HEK293T (cell line): Measurements from ENCODE around the gene DHH.

ENCODE experiments used
- CTCF ChIA-PET: fragments of 350-600 bp; formaldehyde crosslinking; extraction: SDS; loops from one replicate; lab custom pipeline; 2021; ENCODE audit warnings: antibody characterized with exemption, inconsistent platforms; lab: Yijun Ruan, JAX
- POLR2A ChIA-PET: fragments of 350-600 bp; formaldehyde crosslinking; extraction: SDS; loops from one replicate; lab custom pipeline; 2020; ENCODE audit warnings: antibody characterized with exemption, inconsistent platforms; lab: Yijun Ruan, JAX
- DNase-seq: peaks from one replicate; pipeline ENCODE4 v3.0.0; 2012; ENCODE audit warnings: mixed read lengths; ENCODE audit errors: extremely low spot score
- ARNT ChIP-seq: fragments of 450-650 bp; IDR thresholded peaks from 2 replicates; pipeline ENCODE4 v1.6.1; 2017; ENCODE audit warnings: mild to moderate bottlenecking
- BHLHE40 ChIP-seq: fragments of 450-650 bp; IDR thresholded peaks from 2 replicates; pipeline ENCODE4 v1.6.1; 2016; ENCODE audit warnings: mild to moderate bottlenecking, moderate library complexity, borderline replicate concordance
- CTBP1 ChIP-seq: fragments of 450-650 bp; IDR thresholded peaks from 2 replicates; pipeline ENCODE4 v1.6.1; 2016; ENCODE audit warnings: borderline replicate concordance
- ELF4 ChIP-seq: fragments of 450-650 bp; IDR thresholded peaks from 2 replicates; pipeline ENCODE4 v1.6.1; 2017; ENCODE audit warnings: antibody characterized with exemption
- FOXA1 ChIP-seq: fragments of 450-650 bp; IDR thresholded peaks from 2 replicates; pipeline ENCODE4 v1.6.1; 2016; ENCODE audit warnings: mild to moderate bottlenecking
- FOXK2 ChIP-seq: fragments of 450-650 bp; IDR thresholded peaks from 2 replicates; pipeline ENCODE4 v1.6.1; 2016; ENCODE audit warnings: mild to moderate bottlenecking
- FOXM1 ChIP-seq: fragments of 450-650 bp; IDR thresholded peaks from 2 replicates; pipeline ENCODE4 v1.6.1; 2017; ENCODE audit warnings: mild to moderate bottlenecking, borderline replicate concordance
- HDGF ChIP-seq: fragments of 450-650 bp; IDR thresholded peaks from 2 replicates; pipeline ENCODE4 v1.6.1; 2017; ENCODE audit warnings: antibody characterized with exemption, borderline replicate concordance
- L3MBTL2 ChIP-seq: fragments of 450-650 bp; conservative IDR thresholded peaks from 2 replicates; pipeline ENCODE4 v1.6.1; 2016; ENCODE audit warnings: mild to moderate bottlenecking
- LEF1 ChIP-seq: fragments of 450-650 bp; IDR thresholded peaks from 2 replicates; pipeline ENCODE4 v1.6.1; 2017; ENCODE audit warnings: mild to moderate bottlenecking, borderline replicate concordance
- NFRKB ChIP-seq: fragments of 450-650 bp; IDR thresholded peaks from 2 replicates; pipeline ENCODE4 v1.6.1; 2016; ENCODE audit warnings: mild to moderate bottlenecking, moderate library complexity
- SP1 ChIP-seq: fragments of 450-650 bp; IDR thresholded peaks from 2 replicates; pipeline ENCODE4 v1.6.1; 2017
- SUZ12 ChIP-seq: fragments of 450-650 bp; IDR thresholded peaks from 2 replicates; pipeline ENCODE4 v1.6.1; 2016; ENCODE audit warnings: mild to moderate bottlenecking
- TARDBP ChIP-seq: fragments of 450-650 bp; IDR thresholded peaks from 2 replicates; pipeline ENCODE4 v1.6.1; 2016
- ZNF384 ChIP-seq: fragments of 450-650 bp; IDR thresholded peaks from 2 replicates; pipeline ENCODE4 v1.6.1; 2016
- TF ChIP-seq, protein P1 (sequence below): fragments of 450-650 bp; IDR thresholded peaks from 2 replicates; pipeline ENCODE4 v1.6.1; 2016

Gene DHH

DNA sequence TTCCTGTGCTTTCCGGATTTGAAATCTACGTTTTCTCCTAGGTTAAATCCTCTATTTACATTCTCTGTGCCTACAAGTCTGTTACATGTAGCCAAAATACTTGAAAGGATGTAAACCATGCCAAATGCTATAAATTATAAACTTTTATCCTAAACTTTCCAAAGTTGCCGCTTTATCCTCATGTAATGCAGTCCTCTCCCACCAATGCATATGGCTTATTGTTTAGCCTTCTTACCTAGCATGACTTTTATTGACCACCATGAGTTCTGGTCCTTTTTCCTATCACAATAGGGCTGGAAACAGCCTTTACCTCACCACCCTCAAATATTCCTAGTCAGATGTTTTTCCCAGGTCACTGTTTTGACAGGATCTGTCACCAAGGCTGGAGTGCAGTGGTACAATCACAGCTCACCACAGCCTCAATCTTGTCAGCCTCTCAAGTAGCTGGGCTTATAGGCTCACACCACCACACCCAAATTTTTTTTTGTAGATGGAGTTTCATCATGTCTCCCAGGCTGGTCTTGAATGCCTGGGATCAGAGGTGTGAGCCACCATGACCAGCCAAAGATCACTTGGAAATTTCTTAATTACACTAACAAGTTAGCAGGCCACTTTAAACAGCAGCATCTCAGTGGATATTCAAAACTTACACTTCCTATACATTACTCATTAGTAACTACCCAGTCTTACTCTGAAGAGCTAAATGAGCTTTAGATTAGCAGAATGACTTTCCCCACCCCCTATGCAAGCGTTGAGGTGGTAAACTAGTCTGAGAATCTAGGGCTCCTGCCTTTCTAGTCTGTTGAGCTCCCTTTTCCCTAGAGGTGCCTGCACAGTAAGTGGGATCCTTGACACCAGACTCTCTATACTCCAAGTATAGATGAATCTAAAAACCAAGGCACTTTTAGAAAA lies 32.5 kb upstream of the DHH start:
- ChIA-PET CTCF (interaction anchor here (0.5 kb wide), 1 partner anchor 121 kb away, joined by 4 read pairs; no protein-coding TSS in a partner anchor), POLR2A (interaction anchor here (0.7 to 1.4 kb wide), 9 partner anchors 10 to 106 kb away, joined by 3 to 7 read pairs (median 4); partner anchors contain the start of genes LMBR1L, RHEBL1 and TUBA1A)
- TF ChIP-seq TARDBP = no peak
- 0 out of 2 replicates have a peak, but pooled peaks have one; percentile 21 for TF ChIP-seq NFRKB
- peak; percentile 22; the same call in 1 of the 2 replicates for TF ChIP-seq ELF4
- TF ChIP-seq FOXK2 = 0 out of 2 replicates have a peak, but pooled peaks have one; percentile 26
- no peak for TF ChIP-seq ZNF384
- TF ChIP-seq, protein P1, sequence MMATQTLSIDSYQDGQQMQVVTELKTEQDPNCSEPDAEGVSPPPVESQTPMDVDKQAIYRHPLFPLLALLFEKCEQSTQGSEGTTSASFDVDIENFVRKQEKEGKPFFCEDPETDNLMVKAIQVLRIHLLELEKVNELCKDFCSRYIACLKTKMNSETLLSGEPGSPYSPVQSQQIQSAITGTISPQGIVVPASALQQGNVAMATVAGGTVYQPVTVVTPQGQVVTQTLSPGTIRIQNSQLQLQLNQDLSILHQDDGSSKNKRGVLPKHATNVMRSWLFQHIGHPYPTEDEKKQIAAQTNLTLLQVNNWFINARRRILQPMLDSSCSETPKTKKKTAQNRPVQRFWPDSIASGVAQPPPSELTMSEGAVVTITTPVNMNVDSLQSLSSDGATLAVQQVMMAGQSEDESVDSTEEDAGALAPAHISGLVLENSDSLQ = no peak
- TF ChIP-seq ARNT = no peak
- TF ChIP-seq FOXA1 = no peak
- TF ChIP-seq LEF1 = no peak
- TF ChIP-seq FOXM1 = no peak
- no peak for TF ChIP-seq SP1
- no peak for TF ChIP-seq HDGF
- TF ChIP-seq L3MBTL2 = 0 out of 2 replicates have a peak, but pooled peaks have one; percentile 18
- no peak for DNase-seq

DNA sequence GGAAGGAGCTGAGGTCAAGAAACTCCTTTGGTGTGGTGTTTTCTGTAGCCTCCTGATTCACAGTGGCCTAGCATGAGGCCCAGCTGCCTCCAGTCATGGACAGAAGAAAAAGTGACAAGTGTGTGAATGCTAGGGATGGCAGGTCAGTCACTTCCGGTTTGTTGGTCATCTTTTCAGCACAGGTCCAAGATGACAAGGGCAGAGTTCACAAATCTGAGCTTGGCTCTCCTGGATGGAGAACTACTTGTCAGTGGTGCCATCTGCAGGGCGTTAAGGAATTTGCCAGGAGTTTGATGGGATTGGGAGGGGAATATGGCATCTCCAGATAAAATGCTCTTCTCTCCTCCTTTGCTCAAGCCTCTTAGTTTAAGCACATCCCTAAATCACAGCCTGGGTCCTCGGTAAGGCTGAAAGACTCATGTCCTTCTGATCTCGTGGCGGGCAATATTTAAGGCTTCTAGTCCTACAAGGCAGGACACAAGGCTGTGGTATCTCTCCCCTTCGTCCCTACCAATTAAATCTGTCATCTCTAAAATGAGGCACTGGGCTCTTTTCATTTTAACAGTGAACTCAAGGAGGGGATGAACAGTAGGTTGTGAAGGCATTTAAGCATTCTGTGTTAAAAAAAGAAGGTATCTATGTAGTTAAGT lies 26.6 kb upstream of the DHH start:
- peak; percentile 58 for DNase-seq
- ChIA-PET CTCF (interaction anchor here (0.6 to 1.2 kb wide), 10 partner anchors 9 to 701 kb away, joined by 3 to 11 read pairs (median 3); partner anchors contain the start of genes LMBR1L and TUBA1B), POLR2A (interaction anchor here (0.8 to 3.8 kb wide), 4 partner anchors 10 to 52 kb away, joined by 3 to 40 read pairs (median 4); partner anchors contain the start of genes LMBR1L, RHEBL1 and TUBA1B)
- TF ChIP-seq ARNT (no peak), FOXM1 (no peak), ZNF384 (no peak), L3MBTL2 (no peak), BHLHE40 (no peak), SP1 (no peak), ELF4 (no peak), NFRKB (no peak), FOXA1 (no peak), FOXK2 (no peak)
- TF ChIP-seq, protein P1 = no peak

DNA sequence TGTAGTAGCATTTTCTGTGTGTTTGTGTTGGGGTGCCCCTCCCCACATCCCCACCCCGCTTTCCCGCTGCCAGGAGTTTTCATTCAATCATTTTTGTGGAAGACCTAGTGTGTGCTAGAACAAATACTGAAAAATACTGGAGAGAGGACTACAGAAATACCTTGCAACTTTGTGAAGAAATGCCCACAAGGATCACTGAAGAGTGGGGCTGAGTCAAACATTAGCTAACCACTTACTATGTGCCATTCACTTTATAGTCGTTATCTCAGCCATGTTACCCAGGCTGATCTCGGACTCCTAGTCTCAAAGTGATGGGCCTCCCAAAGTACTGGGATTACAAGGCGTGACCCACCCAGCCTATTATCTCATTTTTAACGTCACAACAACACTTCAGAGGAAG lies 16.6 kb upstream of the DHH start:
- no peak for DNase-seq
- POLR2A ChIA-PET = interaction anchor here (0.8 to 7.8 kb wide), 9 partner anchors 9 to 631 kb away, joined by 3 to 112 read pairs (median 4); partner anchors contain the start of genes RHEBL1 and TUBA1B
- TF ChIP-seq FOXA1 (no peak), ZNF384 (no peak), CTBP1 (no peak), ELF4 (no peak)
- CTCF ChIA-PET = interaction anchor here (0.5 to 3.5 kb wide), 10 partner anchors 10 to 133 kb away, joined by 3 to 21 read pairs (median 5); partner anchors contain the start of gene RHEBL1

DNA sequence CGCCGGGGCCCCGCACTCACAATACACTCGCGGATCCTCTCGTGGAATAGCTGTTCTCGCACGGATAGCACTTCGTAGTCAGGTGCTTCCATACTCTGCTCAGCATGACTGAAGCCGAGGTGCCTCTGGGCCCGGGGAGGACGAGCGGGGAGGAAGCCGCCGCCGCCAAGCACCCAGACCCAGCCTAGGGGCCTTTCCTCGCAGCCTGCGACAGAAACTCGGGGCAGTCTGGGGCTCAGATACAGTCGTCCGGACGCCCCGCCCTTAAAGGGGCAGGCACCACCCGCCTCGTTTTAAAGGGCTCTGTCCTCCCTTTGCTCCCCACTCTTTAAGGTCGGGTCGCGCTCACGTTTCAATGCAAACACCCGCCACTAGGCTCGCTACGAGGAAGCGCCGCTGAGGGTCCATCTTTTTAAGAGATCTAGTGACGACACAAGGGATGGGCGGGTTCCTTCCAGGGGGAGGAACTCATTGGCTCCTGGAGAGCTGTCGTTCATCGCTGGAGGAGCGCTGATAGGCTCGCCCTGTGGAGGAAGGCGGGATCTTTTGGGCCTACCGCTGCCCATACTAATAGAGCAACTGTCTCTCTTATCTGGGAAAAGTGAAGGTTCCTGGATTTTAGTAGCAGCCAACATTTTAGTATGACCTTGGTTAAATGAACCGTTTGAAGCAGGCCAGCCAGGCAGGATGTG lies 16.0 kb upstream of the DHH start, which contains the start of gene LMBR1L:
Gene LMBR1L, minus strand, starts transcription at position 384 of the 692 bp plus-strand sequence. Its CDS starts 292 bp downstream, at position 92.
- TF ChIP-seq LEF1 = no peak
- TF ChIP-seq, protein P1 = peak; percentile 98
- ChIA-PET POLR2A (interaction anchor here (0.6 to 7.8 kb wide), 14 partner anchors 8 to 631 kb away, joined by 3 to 112 read pairs (median 4); partner anchors contain the start of genes RHEBL1 and TUBA1B), CTCF (interaction anchor here (0.6 to 3.5 kb wide), 11 partner anchors 11 to 133 kb away, joined by 3 to 21 read pairs (median 5); partner anchors contain the start of gene RHEBL1)
- peak; percentile 98 for DNase-seq

DNA sequence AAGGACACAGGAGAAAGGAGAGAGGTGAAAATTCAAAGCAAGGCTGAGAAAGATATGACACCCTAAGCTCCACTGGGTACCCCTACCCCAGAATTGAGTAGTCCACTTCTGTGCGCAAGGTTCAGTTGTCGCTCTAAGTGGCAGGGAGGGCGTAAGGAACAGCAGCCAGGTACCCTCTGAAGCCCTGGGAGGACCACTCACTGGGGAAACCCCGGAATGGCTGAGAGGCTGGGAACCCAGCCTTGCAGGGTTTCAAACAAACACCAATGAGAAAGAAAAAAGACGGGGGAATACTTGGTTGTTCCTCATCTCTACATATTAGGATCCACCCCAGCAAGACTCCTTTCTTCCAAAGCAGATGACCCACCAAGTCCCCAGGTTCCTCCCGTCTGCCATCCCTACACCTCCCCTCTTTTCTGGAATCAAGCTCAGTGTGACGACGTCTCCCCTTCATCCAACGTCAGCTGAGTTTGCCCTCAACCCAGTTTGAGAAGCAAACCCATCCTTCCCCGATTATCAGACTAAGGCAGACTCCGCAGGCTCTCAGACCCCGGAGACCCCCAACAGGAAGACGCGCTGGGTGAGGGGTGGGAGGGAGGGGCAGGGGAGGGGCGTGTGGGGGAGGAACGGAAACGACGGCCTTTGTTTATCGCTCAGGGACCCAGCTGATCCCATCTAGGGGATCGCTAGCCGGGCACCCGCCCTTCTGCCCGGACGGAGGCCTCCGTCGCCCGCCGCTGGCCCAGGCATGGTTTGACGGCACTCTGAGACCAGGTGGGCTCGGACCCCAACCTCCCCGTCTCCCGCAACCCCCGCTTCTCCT lies 15.3 kb upstream of the DHH start:
- ChIA-PET POLR2A (interaction anchor here (0.6 to 7.8 kb wide), 15 partner anchors 8 to 51 kb away, joined by 3 to 112 read pairs (median 4); partner anchors contain the start of genes RHEBL1 and TUBA1B), CTCF (interaction anchor here (0.6 to 3.5 kb wide), 10 partner anchors 10 to 134 kb away, joined by 3 to 21 read pairs (median 5); partner anchors contain the start of gene RHEBL1)
- TF ChIP-seq, protein P1 = no peak
- TF ChIP-seq TARDBP = no peak
- no peak for TF ChIP-seq FOXK2
- no peak for TF ChIP-seq FOXA1
- TF ChIP-seq SP1 = no peak
- TF ChIP-seq SUZ12 = no peak
- no peak for DNase-seq
